ENCODE measurements around the gene KAZN.

Gene KAZN

GRCh38 chr1:14945132-14946010, 346.9 kb downstream of the KAZN start:
- CTCF ChIA-PET, result no interaction called here
- POLR2A ChIA-PET, result no interaction called here
- DNase-seq (ENCODE audit: extremely low spot score), result no peak
- TF ChIP-seq SUZ12 (IDR thresholded peaks at IDR 0.05) (no peak), FOXA1 (IDR thresholded peaks at IDR 0.05) (no peak), FOXK2 (IDR thresholded peaks at IDR 0.05) (no peak), FOXM1 (IDR thresholded peaks at IDR 0.05; ENCODE audit: borderline replicate concordance) (no peak), SP1 (IDR thresholded peaks at IDR 0.05) (no peak), L3MBTL2 (conservative IDR thresholded peaks at IDR 0.05) (no peak), ZNF384 (IDR thresholded peaks at IDR 0.05) (no peak), ELF4 (IDR thresholded peaks at IDR 0.05) (no peak), TARDBP (IDR thresholded peaks at IDR 0.05) (no peak), PKNOX1 (IDR thresholded peaks at IDR 0.05) (no peak), CTBP1 (IDR thresholded peaks at IDR 0.05; ENCODE audit: borderline replicate concordance) (no peak), LEF1 (IDR thresholded peaks at IDR 0.05; ENCODE audit: borderline replicate concordance) (no peak), ARNT (IDR thresholded peaks at IDR 0.05) (no peak), NFRKB (IDR thresholded peaks at IDR 0.05) (no peak), HDGF (IDR thresholded peaks at IDR 0.05; ENCODE audit: borderline replicate concordance) (no peak), BHLHE40 (IDR thresholded peaks at IDR 0.05; ENCODE audit: borderline replicate concordance) (no peak)

- ChIA-PET POLR2A (no interaction called here), CTCF (no interaction called here)
- no peak for TF ChIP-seq HDGF (IDR thresholded peaks at IDR 0.05; ENCODE audit: borderline replicate concordance)
- no peak for TF ChIP-seq L3MBTL2 (conservative IDR thresholded peaks at IDR 0.05)
- no peak for TF ChIP-seq ELF4 (IDR thresholded peaks at IDR 0.05)
- no peak for TF ChIP-seq BHLHE40 (IDR thresholded peaks at IDR 0.05; ENCODE audit: borderline replicate concordance)
- TF ChIP-seq ZNF384 (IDR thresholded peaks at IDR 0.05), result no peak
- no peak for TF ChIP-seq FOXK2 (IDR thresholded peaks at IDR 0.05)
- TF ChIP-seq LEF1 (IDR thresholded peaks at IDR 0.05; ENCODE audit: borderline replicate concordance), result no peak
- no peak for TF ChIP-seq PKNOX1 (IDR thresholded peaks at IDR 0.05)
- TF ChIP-seq SP1 (IDR thresholded peaks at IDR 0.05), result no peak
- TF ChIP-seq TARDBP (IDR thresholded peaks at IDR 0.05), result no peak
- DNase-seq (ENCODE audit: extremely low spot score), result no peak
Observed at GRCh38 chr1:14946011-14946359, 347.5 kb downstream of the KAZN start.

- ChIA-PET CTCF (no interaction called here), POLR2A (interaction anchor here (0.7 kb wide), 1 partner anchor 17 kb away, joined by 3 read pairs; no protein-coding TSS in a partner anchor)
- no peak for TF ChIP-seq ELF4 (IDR thresholded peaks at IDR 0.05)
- no peak for TF ChIP-seq NFRKB (IDR thresholded peaks at IDR 0.05)
- TF ChIP-seq CTBP1 (IDR thresholded peaks at IDR 0.05; ENCODE audit: borderline replicate concordance), result no peak
- no peak for TF ChIP-seq ZNF384 (IDR thresholded peaks at IDR 0.05)
- no peak for TF ChIP-seq TARDBP (IDR thresholded peaks at IDR 0.05)
- no peak for TF ChIP-seq FOXM1 (IDR thresholded peaks at IDR 0.05; ENCODE audit: borderline replicate concordance)
- TF ChIP-seq LEF1 (IDR thresholded peaks at IDR 0.05; ENCODE audit: borderline replicate concordance), result no peak
- no peak for TF ChIP-seq BHLHE40 (IDR thresholded peaks at IDR 0.05; ENCODE audit: borderline replicate concordance)
- TF ChIP-seq FOXA1 (IDR thresholded peaks at IDR 0.05), result no peak
- no peak for TF ChIP-seq SP1 (IDR thresholded peaks at IDR 0.05)
- TF ChIP-seq FOXK2 (IDR thresholded peaks at IDR 0.05), result no peak
- TF ChIP-seq SUZ12 (IDR thresholded peaks at IDR 0.05), result no peak
- TF ChIP-seq PKNOX1 (IDR thresholded peaks at IDR 0.05), result no peak
- DNase-seq (ENCODE audit: extremely low spot score), result no peak
Observed at GRCh38 chr1:14946684-14947238, 348.3 kb downstream of the KAZN start.

GRCh38 chr1:14947421-14947820, 348.9 kb downstream of the KAZN start:
- CTCF ChIA-PET, result interaction anchor here (0.6 kb wide), 1 partner anchor 65 kb away, joined by 3 read pairs; no protein-coding TSS in a partner anchor
- POLR2A ChIA-PET, result no interaction called here
- TF ChIP-seq FOXM1 (IDR thresholded peaks at IDR 0.05; ENCODE audit: borderline replicate concordance), result no peak
- TF ChIP-seq SUZ12 (IDR thresholded peaks at IDR 0.05), result no peak
- TF ChIP-seq L3MBTL2 (conservative IDR thresholded peaks at IDR 0.05), result no peak
- TF ChIP-seq PKNOX1 (IDR thresholded peaks at IDR 0.05), result no peak
- no peak for TF ChIP-seq ARNT (IDR thresholded peaks at IDR 0.05)
- TF ChIP-seq ZNF384 (IDR thresholded peaks at IDR 0.05), result no peak
- TF ChIP-seq CTBP1 (IDR thresholded peaks at IDR 0.05; ENCODE audit: borderline replicate concordance), result no peak
- TF ChIP-seq ELF4 (IDR thresholded peaks at IDR 0.05), result no peak
- no peak for TF ChIP-seq SP1 (IDR thresholded peaks at IDR 0.05)
- TF ChIP-seq FOXK2 (IDR thresholded peaks at IDR 0.05), result no peak
- TF ChIP-seq LEF1 (IDR thresholded peaks at IDR 0.05; ENCODE audit: borderline replicate concordance), result no peak
- no peak for TF ChIP-seq NFRKB (IDR thresholded peaks at IDR 0.05)
- DNase-seq (ENCODE audit: extremely low spot score), result no peak

GRCh38 chr1:14948112-14948652, 349.7 kb downstream of the KAZN start:
- ChIA-PET POLR2A (no interaction called here), CTCF (interaction anchor here (0.6 kb wide), 2 partner anchors 64 to 1104 kb away, joined by 3 read pairs; no protein-coding TSS in a partner anchor)
- no peak for TF ChIP-seq SUZ12 (IDR thresholded peaks at IDR 0.05)
- no peak for TF ChIP-seq PKNOX1 (IDR thresholded peaks at IDR 0.05)
- TF ChIP-seq ARNT (IDR thresholded peaks at IDR 0.05), result no peak
- TF ChIP-seq ZNF384 (IDR thresholded peaks at IDR 0.05), result no peak
- no peak for TF ChIP-seq FOXM1 (IDR thresholded peaks at IDR 0.05; ENCODE audit: borderline replicate concordance)
- no peak for TF ChIP-seq FOXA1 (IDR thresholded peaks at IDR 0.05)
- no peak for TF ChIP-seq SP1 (IDR thresholded peaks at IDR 0.05)
- no peak for TF ChIP-seq NFRKB (IDR thresholded peaks at IDR 0.05)
- no peak for TF ChIP-seq L3MBTL2 (conservative IDR thresholded peaks at IDR 0.05)
- no peak for TF ChIP-seq TARDBP (IDR thresholded peaks at IDR 0.05)
- TF ChIP-seq CTBP1 (IDR thresholded peaks at IDR 0.05; ENCODE audit: borderline replicate concordance), result no peak
- no peak for TF ChIP-seq ELF4 (IDR thresholded peaks at IDR 0.05)
- TF ChIP-seq LEF1 (IDR thresholded peaks at IDR 0.05; ENCODE audit: borderline replicate concordance), result no peak
- TF ChIP-seq HDGF (IDR thresholded peaks at IDR 0.05; ENCODE audit: borderline replicate concordance), result no peak
- no peak for TF ChIP-seq FOXK2 (IDR thresholded peaks at IDR 0.05)
- TF ChIP-seq BHLHE40 (IDR thresholded peaks at IDR 0.05; ENCODE audit: borderline replicate concordance), result no peak
- no peak for DNase-seq (ENCODE audit: extremely low spot score)

Data from HEK293T (cell line).